Activated T-helper 1 cell treated with anti-CD3 and anti-CD28 coated beads, Interleukin-12 subunit alpha, Interleukin-12 subunit beta, Interleukin-2, Interleukin-4 antibody, amounts not matched to agents 30 ng/mL and 10 ng/mL and 1 ng/mL, durations not matched to agents 14 hours and 24 hours and 36 hours (primary cell): ENCODE data around the gene SLC9C1. TPM values are rescaled to one million over a fixed set of nuclear protein-coding genes. Genes with fewer than 3 reads are reported as not detected.

Experiments used
- DNase-seq: peaks from one replicate; pipeline ENCODE4 v3.0.0; 2021; ENCODE audit warnings: low spot score
- H3K27ac Mint-ChIP-seq: one replicate; pipeline ENCODE4 v1.8.0; 2021; ENCODE audit warnings: mild to moderate bottlenecking, mixed read lengths
- H3K27me3 Mint-ChIP-seq: one replicate; pipeline ENCODE4 v1.8.0; 2022; ENCODE audit warnings: mild to moderate bottlenecking, moderate library complexity, mixed read lengths; ENCODE audit not compliant: insufficient read depth
- H3K36me3 Mint-ChIP-seq: one replicate; pipeline ENCODE4 v1.8.0; 2021; ENCODE audit warnings: low read depth, mixed read lengths
- H3K4me1 Mint-ChIP-seq: one replicate; pipeline ENCODE4 v1.8.0; 2021; ENCODE audit warnings: low read depth, mixed read lengths
- H3K4me3 Mint-ChIP-seq: one replicate; pipeline ENCODE4 v1.8.0; 2021; ENCODE audit warnings: mild to moderate bottlenecking, moderate library complexity, mixed read lengths
- H3K9me3 Mint-ChIP-seq: one replicate; pipeline ENCODE4 v1.8.0; 2021; ENCODE audit warnings: mixed read lengths
- intact Hi-C: fragments of 100-400 bp; cut with micrococcal nuclease; formaldehyde crosslinking; loops from one replicate; pipeline ENCODE4 v1.15.1; 2024
- total RNA-seq: library from RNA; stranded (reverse); gene quantifications from 2 replicates; pipeline ENCODE4 v1.2.3, GENCODE V29; 2022

The SLC9C1 gene
- total RNA-seq, 1 donor from 2014 or later, result not detected

- Mint-ChIP-seq H3K36me3 (no peaks in the 10 kb centered on the region), H3K4me1 (peaks cover 8% of the 10 kb centered on the region), H3K27me3 (no peaks in the 10 kb centered on the region), H3K9me3 (no peaks in the 10 kb centered on the region), H3K27ac (no peak overlapping the region), H3K4me3 (no peak overlapping the region)
- intact Hi-C loops, result loop anchor here (5.0 kb wide), 1 partner anchor 669 kb away; no protein-coding TSS in a partner anchor
- no peak for DNase-seq
Measured at GRCh38 chr3:112302881-112303763, 9.1 kb upstream of the SLC9C1 start.

- intact Hi-C loops, result loop anchor here (5.0 kb wide), 1 partner anchor 670 kb away; no protein-coding TSS in a partner anchor
- H3K36me3 Mint-ChIP-seq, result no peaks in the 10 kb centered on the region
Measured at GRCh38 chr3:112302150-112302830, 8.3 kb upstream of the SLC9C1 start.

GRCh38 chr3:112298781-112299180 lies 4.8 kb upstream of the SLC9C1 start:
- Mint-ChIP-seq H3K4me1 (peaks cover 37% of the 10 kb centered on the region), H3K4me3 (no peak overlapping the region), H3K27ac (no peak overlapping the region), H3K36me3 (no peaks in the 10 kb centered on the region), H3K27me3 (no peaks in the 10 kb centered on the region), H3K9me3 (no peaks in the 10 kb centered on the region)
- no peak for DNase-seq
- intact Hi-C loops, result no loop called here

More at GRCh38 chr3:112302150-112302830, 8.3 kb upstream of the SLC9C1 start:
- DNase-seq, result no peak
- peaks cover 16% of the 10 kb centered on the region for H3K4me1 Mint-ChIP-seq
- H3K4me3 Mint-ChIP-seq, result no peak overlapping the region
- H3K27me3 Mint-ChIP-seq, result no peaks in the 10 kb centered on the region
- H3K9me3 Mint-ChIP-seq, result no peaks in the 10 kb centered on the region
- H3K27ac Mint-ChIP-seq, result no peak overlapping the region

GRCh38 chr3:112297714-112298113 lies 3.7 kb upstream of the SLC9C1 start:
- Mint-ChIP-seq H3K27ac (peak overlapping the region; percentile 20), H3K36me3 (no peaks in the 10 kb centered on the region), H3K9me3 (no peaks in the 10 kb centered on the region), H3K4me1 (peaks cover 45% of the 10 kb centered on the region), H3K27me3 (no peaks in the 10 kb centered on the region), H3K4me3 (peak overlapping the region; percentile 8)
- intact Hi-C loops, result loop anchor here (2.0 kb wide), 1 partner anchor 161 kb away; no protein-coding TSS in a partner anchor
- DNase-seq, result no peak

GRCh38 chr3:112289011-112289410 lies 5.0 kb downstream of the SLC9C1 start:
- Mint-ChIP-seq H3K36me3 (no peaks in the 10 kb centered on the region), H3K4me1 (peaks cover 17% of the 10 kb centered on the region), H3K27me3 (peaks cover 3% of the 10 kb centered on the region), H3K9me3 (no peaks in the 10 kb centered on the region), H3K4me3 (no peak overlapping the region), H3K27ac (no peak overlapping the region)
- intact Hi-C loops, result no loop called here
- no peak for DNase-seq

GRCh38 chr3:112280266-112280665 lies 13.8 kb downstream of the SLC9C1 start:
- intact Hi-C loops, result no loop called here

GRCh38 chr3:112273536-112273935 lies 20.5 kb downstream of the SLC9C1 start:
- intact Hi-C loops, result no loop called here
- H3K36me3 Mint-ChIP-seq, result no peaks in the 10 kb centered on the region
- DNase-seq, result no peak
- H3K9me3 Mint-ChIP-seq, result no peaks in the 10 kb centered on the region
- no peaks in the 10 kb centered on the region for H3K4me1 Mint-ChIP-seq
- H3K4me3 Mint-ChIP-seq, result no peak overlapping the region
- peaks cover 18% of the 10 kb centered on the region for H3K27me3 Mint-ChIP-seq
- H3K27ac Mint-ChIP-seq, result no peak overlapping the region

More at GRCh38 chr3:112280266-112280665, 13.8 kb downstream of the SLC9C1 start:
- H3K4me1 Mint-ChIP-seq, result no peaks in the 10 kb centered on the region
- DNase-seq, result no peak
- peaks cover 31% of the 10 kb centered on the region for H3K27me3 Mint-ChIP-seq
- H3K9me3 Mint-ChIP-seq, result no peaks in the 10 kb centered on the region
- no peak overlapping the region for H3K27ac Mint-ChIP-seq
- H3K36me3 Mint-ChIP-seq, result no peaks in the 10 kb centered on the region
- H3K4me3 Mint-ChIP-seq, result no peak overlapping the region

GRCh38 chr3:112261742-112262141 lies 32.3 kb downstream of the SLC9C1 start:
- Mint-ChIP-seq H3K4me1 (no peaks in the 10 kb centered on the region), H3K27ac (no peak overlapping the region), H3K4me3 (no peak overlapping the region), H3K36me3 (no peaks in the 10 kb centered on the region), H3K9me3 (no peaks in the 10 kb centered on the region), H3K27me3 (peaks cover 12% of the 10 kb centered on the region)
- intact Hi-C loops, result no loop called here
- no peak for DNase-seq

GRCh38 chr3:112260563-112260962 lies 33.5 kb downstream of the SLC9C1 start:
- no peak for DNase-seq

GRCh38 chr3:112253301-112253971 lies 40.6 kb downstream of the SLC9C1 start:
- DNase-seq, result no peak
- Mint-ChIP-seq H3K27ac (no peak overlapping the region), H3K36me3 (no peaks in the 10 kb centered on the region), H3K9me3 (peaks cover 14% of the 10 kb centered on the region), H3K27me3 (peaks cover 6% of the 10 kb centered on the region), H3K4me1 (no peaks in the 10 kb centered on the region), H3K4me3 (no peak overlapping the region)
- intact Hi-C loops, result no loop called here

More at GRCh38 chr3:112260563-112260962, 33.5 kb downstream of the SLC9C1 start:
- Mint-ChIP-seq H3K4me1 (no peaks in the 10 kb centered on the region), H3K36me3 (no peaks in the 10 kb centered on the region), H3K9me3 (no peaks in the 10 kb centered on the region), H3K27me3 (peaks cover 12% of the 10 kb centered on the region), H3K4me3 (no peak overlapping the region), H3K27ac (no peak overlapping the region)
- intact Hi-C loops, result no loop called here

- Mint-ChIP-seq H3K27ac (no peak overlapping the region), H3K27me3 (no peaks in the 10 kb centered on the region), H3K9me3 (no peaks in the 10 kb centered on the region), H3K4me3 (no peak overlapping the region), H3K4me1 (no peaks in the 10 kb centered on the region), H3K36me3 (no peaks in the 10 kb centered on the region)
- intact Hi-C loops, result no loop called here
- no peak for DNase-seq
Measured at GRCh38 chr3:112247900-112248299, 46.1 kb downstream of the SLC9C1 start.

- Mint-ChIP-seq H3K36me3 (no peaks in the 10 kb centered on the region), H3K4me3 (no peak overlapping the region), H3K4me1 (no peaks in the 10 kb centered on the region), H3K9me3 (no peaks in the 10 kb centered on the region), H3K27ac (no peak overlapping the region), H3K27me3 (peaks cover 5% of the 10 kb centered on the region)
- DNase-seq, result no peak
- intact Hi-C loops, result no loop called here
Measured at GRCh38 chr3:112247350-112247749, 46.7 kb downstream of the SLC9C1 start.
